Epithelial cell of esophagus (primary cell): ENCODE data around the gene PEX10.

Source experiments
- DNase-seq: peaks from one replicate; pipeline ENCODE4 v3.0.0; 2010; ENCODE audit warnings: low read depth
- H3K4me3 ChIP-seq: 2 replicates; pipeline ENCODE4 v1.5.1; 2011; ENCODE audit warnings: mild to moderate bottlenecking, low read length, control low read depth
- TF ChIP-seq, protein P1 (sequence below): IDR thresholded peaks from 2 replicates; pipeline ENCODE4 v1.5.1; 2011; ENCODE audit warnings: low read depth, mild to moderate bottlenecking, low read length, control low read depth, inconsistent platforms; ENCODE audit not compliant: insufficient read depth; ENCODE audit errors: missing control alignments

PEX10 gene

DNA sequence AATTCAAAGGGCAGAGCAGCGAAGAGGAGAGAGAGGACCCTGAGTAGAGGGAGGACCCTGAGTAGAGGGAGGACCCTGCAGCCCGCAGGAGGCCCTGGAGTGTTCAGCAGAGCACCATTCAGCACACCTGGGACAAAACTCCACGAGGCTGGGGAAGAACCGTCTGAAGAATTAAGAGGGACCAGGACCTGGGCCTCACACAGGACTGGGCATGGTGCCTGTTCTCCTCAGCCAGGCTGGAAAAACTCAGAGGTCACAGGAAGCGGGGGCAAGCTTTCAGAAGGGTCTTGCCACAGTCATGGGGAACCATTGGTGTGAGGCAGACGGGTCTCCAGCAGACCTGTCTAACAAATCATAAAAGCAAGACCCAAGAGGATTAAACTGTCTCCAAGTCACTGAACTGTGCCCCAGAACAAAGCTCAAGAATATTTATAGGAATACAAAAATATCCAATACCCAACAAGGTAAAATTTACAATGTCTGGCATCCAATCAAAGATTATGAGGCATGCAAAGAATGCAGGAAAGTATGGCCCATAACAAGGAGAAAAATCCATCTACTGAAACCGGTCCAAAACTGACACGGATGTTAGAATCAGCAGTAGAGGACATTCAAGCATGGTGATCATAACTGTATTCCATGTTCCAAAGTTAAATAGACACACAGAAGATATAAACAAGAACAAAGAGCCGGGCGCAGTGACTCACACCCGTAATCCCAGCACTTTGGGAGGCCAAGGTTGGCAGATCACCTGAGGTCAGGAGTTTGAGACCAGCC, 51.6 kb downstream of the PEX10 start:
- no peak for DNase-seq
- TF ChIP-seq, protein P1, sequence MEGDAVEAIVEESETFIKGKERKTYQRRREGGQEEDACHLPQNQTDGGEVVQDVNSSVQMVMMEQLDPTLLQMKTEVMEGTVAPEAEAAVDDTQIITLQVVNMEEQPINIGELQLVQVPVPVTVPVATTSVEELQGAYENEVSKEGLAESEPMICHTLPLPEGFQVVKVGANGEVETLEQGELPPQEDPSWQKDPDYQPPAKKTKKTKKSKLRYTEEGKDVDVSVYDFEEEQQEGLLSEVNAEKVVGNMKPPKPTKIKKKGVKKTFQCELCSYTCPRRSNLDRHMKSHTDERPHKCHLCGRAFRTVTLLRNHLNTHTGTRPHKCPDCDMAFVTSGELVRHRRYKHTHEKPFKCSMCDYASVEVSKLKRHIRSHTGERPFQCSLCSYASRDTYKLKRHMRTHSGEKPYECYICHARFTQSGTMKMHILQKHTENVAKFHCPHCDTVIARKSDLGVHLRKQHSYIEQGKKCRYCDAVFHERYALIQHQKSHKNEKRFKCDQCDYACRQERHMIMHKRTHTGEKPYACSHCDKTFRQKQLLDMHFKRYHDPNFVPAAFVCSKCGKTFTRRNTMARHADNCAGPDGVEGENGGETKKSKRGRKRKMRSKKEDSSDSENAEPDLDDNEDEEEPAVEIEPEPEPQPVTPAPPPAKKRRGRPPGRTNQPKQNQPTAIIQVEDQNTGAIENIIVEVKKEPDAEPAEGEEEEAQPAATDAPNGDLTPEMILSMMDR, result no peak
- H3K4me3 ChIP-seq, result no peak overlapping the region

DNA sequence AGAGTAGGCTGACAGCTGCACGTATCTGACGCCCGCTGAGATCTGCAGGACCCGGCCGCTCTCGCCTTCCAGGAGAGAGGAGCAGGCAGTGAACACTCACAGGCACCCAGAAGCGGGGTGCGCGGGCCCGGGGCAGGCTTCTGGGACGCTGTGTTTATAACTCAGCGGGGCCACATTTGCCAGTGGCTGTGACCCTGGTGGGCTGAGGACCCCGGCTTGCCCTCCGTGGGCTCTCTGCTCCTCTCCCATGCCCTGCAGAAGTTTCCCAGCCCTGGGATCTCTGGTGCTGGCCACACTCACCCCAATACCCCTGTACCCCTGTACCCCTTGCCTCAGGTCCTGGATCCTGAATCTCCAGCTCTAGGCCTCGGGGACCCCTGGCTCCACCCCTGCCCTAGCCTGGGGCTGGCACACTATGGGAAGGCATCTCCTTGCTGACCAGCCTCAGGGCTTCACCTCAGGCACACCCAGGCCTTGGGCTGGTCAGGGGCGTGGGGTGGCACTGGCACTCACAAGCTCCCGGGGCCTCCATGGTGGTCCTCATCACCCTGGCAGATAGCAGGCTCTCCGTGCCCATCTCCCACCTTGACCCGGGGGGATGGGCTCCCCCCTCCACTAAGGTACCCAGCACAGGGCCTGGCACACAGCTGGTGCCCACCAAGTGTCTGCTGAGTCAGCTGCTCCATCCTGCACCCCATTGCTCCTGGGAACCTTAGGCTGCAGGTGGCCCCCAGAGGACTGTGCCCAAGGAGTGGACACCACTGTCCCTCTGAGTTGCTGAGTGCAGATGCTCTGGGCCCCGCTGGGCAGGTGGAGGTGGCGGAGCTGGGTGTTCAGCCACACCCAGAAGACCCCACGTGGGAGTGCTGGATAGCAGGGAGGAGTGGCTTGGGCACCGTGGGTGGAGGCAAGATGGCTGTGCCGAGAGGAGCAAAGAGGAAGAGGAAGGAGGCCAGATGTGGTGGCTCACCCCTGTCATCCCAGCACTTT, 53.4 kb downstream of the PEX10 start:
- TF ChIP-seq, protein P1, result no peak
- no peak for DNase-seq
- H3K4me3 ChIP-seq, result no peak overlapping the region

DNA sequence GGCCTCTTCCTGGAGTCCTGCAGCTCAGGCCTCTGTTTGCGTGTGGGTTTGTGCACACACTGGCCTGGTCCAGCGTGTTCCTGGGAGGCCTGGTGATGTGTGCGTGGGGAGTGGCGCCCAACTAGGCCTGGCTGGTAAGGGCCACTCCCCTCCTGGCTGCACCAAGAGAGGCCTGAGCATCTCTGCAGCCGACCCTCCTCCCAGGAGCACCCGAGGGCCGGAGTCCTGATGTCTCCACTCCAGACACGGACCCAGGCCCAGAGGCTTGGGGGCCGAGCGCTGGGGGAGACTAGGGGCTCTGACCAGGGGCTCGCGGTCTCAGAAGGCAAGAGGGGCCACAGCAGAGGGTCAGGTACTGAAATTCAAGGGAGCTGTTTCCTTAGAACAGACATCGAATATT, 54.3 kb downstream of the PEX10 start:
- TF ChIP-seq, protein P1, result no peak
- DNase-seq, result no peak
- H3K4me3 ChIP-seq, result no peak overlapping the region

DNA sequence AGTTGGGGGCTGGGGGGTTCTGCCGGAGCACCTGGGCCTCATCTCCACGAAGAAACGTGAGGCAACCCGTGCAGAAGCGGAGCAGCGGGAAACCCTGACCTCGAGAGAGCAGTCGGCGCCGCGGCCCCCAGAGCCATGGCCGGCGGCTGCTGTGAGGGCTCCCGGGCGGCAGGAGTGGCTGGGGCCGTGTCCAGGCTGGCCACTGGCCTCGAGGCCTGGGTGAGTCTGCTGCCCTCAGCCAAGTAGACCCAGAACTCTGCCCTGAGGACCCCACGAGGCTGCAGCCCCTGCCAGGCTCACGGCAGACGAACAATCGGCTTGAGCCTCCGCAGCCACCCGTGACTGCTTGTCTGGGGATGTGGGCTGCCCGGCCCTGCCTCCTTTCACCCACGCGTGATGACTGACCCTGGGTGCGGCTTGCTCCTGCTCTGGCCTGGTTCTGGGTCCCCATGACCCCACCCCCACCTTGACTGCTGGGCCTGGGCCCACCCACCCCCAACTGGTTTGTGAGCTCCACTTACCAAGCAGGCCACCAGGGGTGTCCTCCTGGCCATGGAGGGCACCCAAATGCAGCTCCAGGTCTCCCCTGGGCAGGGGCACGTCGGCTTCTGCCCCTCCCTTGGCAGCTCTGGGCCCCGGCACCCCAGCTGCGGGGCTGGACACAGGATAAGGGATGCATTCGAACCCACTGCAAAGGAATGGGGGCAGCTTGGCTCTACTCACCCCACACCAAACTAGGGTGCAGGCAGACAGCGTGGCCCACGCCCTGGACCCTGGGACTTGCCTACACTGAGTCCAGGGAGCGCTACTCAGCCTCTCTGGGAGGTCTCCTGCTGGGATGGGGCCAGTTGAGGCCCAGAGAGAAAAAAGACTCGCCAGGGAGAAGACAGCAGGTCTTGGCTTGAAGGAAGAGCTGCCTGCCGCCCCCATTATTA, 55.2 kb downstream of the PEX10 start:
- TF ChIP-seq, protein P1, result no peak
- H3K4me3 ChIP-seq, result no peak overlapping the region
- no peak for DNase-seq

DNA sequence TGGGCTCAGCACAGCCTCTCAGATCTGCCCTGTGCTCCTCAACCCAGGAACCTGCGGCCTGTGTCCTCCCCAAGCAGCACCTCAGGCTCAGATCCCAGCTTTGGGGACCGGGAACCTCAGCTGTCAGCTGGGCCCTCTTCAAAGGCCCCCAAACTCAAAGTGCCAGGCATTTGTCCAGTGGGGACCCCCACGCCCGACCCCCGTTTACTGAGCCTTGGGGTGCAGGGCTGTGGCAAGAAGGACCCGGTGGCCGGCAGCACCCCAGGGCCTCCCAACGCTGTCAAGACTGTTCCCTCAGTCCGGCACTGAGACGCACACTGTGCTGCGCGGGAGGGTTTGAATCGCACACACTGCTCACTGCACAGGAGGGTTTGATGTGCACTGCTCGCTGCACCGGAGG, 56.0 kb downstream of the PEX10 start:
- H3K4me3 ChIP-seq, result no peak overlapping the region
- TF ChIP-seq, protein P1, result no peak
- no peak for DNase-seq
